ENCODE measurements around the gene EHD1. TPM values are rescaled to one million over a fixed set of nuclear protein-coding genes. Genes with fewer than 3 reads are reported as not detected.

The EHD1 gene
- total RNA-seq, 1 donor from 2014 or later: 114 TPM

- peaks cover 1% of the 10 kb centered on the region for H3K36me3 Mint-ChIP-seq (ENCODE audit: unreplicated experiment)
- peaks cover 16% of the 10 kb centered on the region for H3K27me3 Mint-ChIP-seq (ENCODE audit: unreplicated experiment)
- peak; percentile 40 for TF ChIP-seq CTCF (IDR thresholded peaks at IDR 0.05; ENCODE audit: partially characterized antibody, unreplicated experiment)
- H3K9me3 Mint-ChIP-seq (ENCODE audit: unreplicated experiment): peaks cover 5% of the 10 kb centered on the region
- H3K27ac Mint-ChIP-seq (ENCODE audit: unreplicated experiment): peak within 1 kb of the TSS; percentile 52
- H3K4me3 Mint-ChIP-seq (ENCODE audit: unreplicated experiment): peak within 1 kb of the TSS; percentile 82
- peaks cover 5% of the 10 kb centered on the region for H3K4me1 Mint-ChIP-seq (ENCODE audit: low read depth, unreplicated experiment)
- DNase-seq: peak; percentile 86
Observed at GRCh38 chr11:64844330-64845128, 33.9 kb downstream of the EHD1 start, which contains the start of gene CDC42BPG. Gene CDC42BPG (minus strand): TSS chr11:64844653. CDS start chr11:64844569, 84 bp downstream.

- no peak for DNase-seq
- no peak overlapping the region for H3K27ac Mint-ChIP-seq (ENCODE audit: unreplicated experiment)
- peaks cover 6% of the 10 kb centered on the region for H3K4me1 Mint-ChIP-seq (ENCODE audit: low read depth, unreplicated experiment)
- peak overlapping the region; percentile 82 for H3K4me3 Mint-ChIP-seq (ENCODE audit: unreplicated experiment)
- peaks cover 4% of the 10 kb centered on the region for H3K36me3 Mint-ChIP-seq (ENCODE audit: unreplicated experiment)
- peaks cover 5% of the 10 kb centered on the region for H3K9me3 Mint-ChIP-seq (ENCODE audit: unreplicated experiment)
- H3K27me3 Mint-ChIP-seq (ENCODE audit: unreplicated experiment): peaks cover 19% of the 10 kb centered on the region
- no peak for TF ChIP-seq CTCF (IDR thresholded peaks at IDR 0.05; ENCODE audit: partially characterized antibody, unreplicated experiment)
Observed at GRCh38 chr11:64843686-64844329, 34.6 kb downstream of the EHD1 start.

GRCh38 chr11:64842851-64843685 lies 35.4 kb downstream of the EHD1 start:
- DNase-seq: no peak
- peaks cover 4% of the 10 kb centered on the region for H3K36me3 Mint-ChIP-seq (ENCODE audit: unreplicated experiment)
- peak overlapping the region; percentile 63 for H3K4me3 Mint-ChIP-seq (ENCODE audit: unreplicated experiment)
- H3K27me3 Mint-ChIP-seq (ENCODE audit: unreplicated experiment): peaks cover 19% of the 10 kb centered on the region
- H3K9me3 Mint-ChIP-seq (ENCODE audit: unreplicated experiment): peaks cover 5% of the 10 kb centered on the region
- TF ChIP-seq CTCF (IDR thresholded peaks at IDR 0.05; ENCODE audit: partially characterized antibody, unreplicated experiment): no peak
- no peak overlapping the region for H3K27ac Mint-ChIP-seq (ENCODE audit: unreplicated experiment)
- peaks cover 6% of the 10 kb centered on the region for H3K4me1 Mint-ChIP-seq (ENCODE audit: low read depth, unreplicated experiment)

- TF ChIP-seq CTCF (IDR thresholded peaks at IDR 0.05; ENCODE audit: partially characterized antibody, unreplicated experiment): no peak
- DNase-seq: no peak
- Mint-ChIP-seq H3K27ac (ENCODE audit: unreplicated experiment) (no peak overlapping the region), H3K27me3 (ENCODE audit: unreplicated experiment) (peaks cover 19% of the 10 kb centered on the region), H3K36me3 (ENCODE audit: unreplicated experiment) (peaks cover 4% of the 10 kb centered on the region), H3K4me3 (ENCODE audit: unreplicated experiment) (no peak overlapping the region), H3K4me1 (ENCODE audit: low read depth, unreplicated experiment) (peaks cover 6% of the 10 kb centered on the region), H3K9me3 (ENCODE audit: unreplicated experiment) (peaks cover 5% of the 10 kb centered on the region)
Observed at GRCh38 chr11:64842366-64842759, 36.1 kb downstream of the EHD1 start.
